ENCODE results near the gene SCML1. TPM values are rescaled to one million over a fixed set of nuclear protein-coding genes. Genes with fewer than 3 reads are reported as not detected.

SCML1 gene
- total and polyA plus RNA-seq, 2 of the 8 experiments (the other 6 are each of a cell fraction or from before 2014, with no cell fraction given), result 2.2 to 2.5 TPM

- TF ChIP-seq CHD7 (IDR thresholded peaks at IDR 0.05; ENCODE audit: insufficient replicate concordance, low read length), result no peak
- TF ChIP-seq, protein P1, sequence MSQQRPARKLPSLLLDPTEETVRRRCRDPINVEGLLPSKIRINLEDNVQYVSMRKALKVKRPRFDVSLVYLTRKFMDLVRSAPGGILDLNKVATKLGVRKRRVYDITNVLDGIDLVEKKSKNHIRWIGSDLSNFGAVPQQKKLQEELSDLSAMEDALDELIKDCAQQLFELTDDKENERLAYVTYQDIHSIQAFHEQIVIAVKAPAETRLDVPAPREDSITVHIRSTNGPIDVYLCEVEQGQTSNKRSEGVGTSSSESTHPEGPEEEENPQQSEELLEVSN (IDR thresholded peaks at IDR 0.05), result no peak
- no peak for TF ChIP-seq ZNF274 (IDR thresholded peaks at IDR 0.05; ENCODE audit: borderline replicate concordance, extremely low read depth, low read length)
- no peak for TF ChIP-seq YY1 (IDR thresholded peaks at IDR 0.05; ENCODE audit: low read depth, low read length)
Measured at GRCh38 chrX:17732138-17732783, 5.0 kb upstream of the SCML1 start (continued).
